ENCODE measurements around the gene UNC13B. TPM values are rescaled to one million over a fixed set of nuclear protein-coding genes. Genes with fewer than 3 reads are reported as not detected.

Gene UNC13B
- total and polyA plus RNA-seq, 2 donors (not counting 1 experiment from before 2014, with no cell fraction given): 0.19 to 0.25 TPM

- Histone ChIP-seq H3K9me3 (ENCODE audit: control extremely low read depth in 1 of 3, control insufficient read depth in 2 of 3, insufficient read depth in 1 of 3, low read length in 2 of 3) (no peaks in the 10 kb centered on the region), H3K9ac (ENCODE audit: low read length) (no peak overlapping the region), H3K4me3 (ENCODE audit: control extremely low read depth in 1 of 5, extremely low read depth in 1 of 5, insufficient read depth in 1 of 5, low read depth in 2 of 5, low read length in 4 of 5) (no peak overlapping the region), H3K79me2 (ENCODE audit: control insufficient read depth, insufficient read depth, low read length) (no peaks in the 10 kb centered on the region), H2AFZ (ENCODE audit: insufficient read depth, low read depth, low read length, poor library complexity, severe bottlenecking) (no peak overlapping the region), H3K4me2 (replicated peaks; ENCODE audit: low read depth, low read length, poor library complexity, severe bottlenecking) (no peak overlapping the region), H3K4me1 (ENCODE audit: control insufficient read depth in 2 of 2, insufficient read depth in 2 of 2, low read length in 2 of 2) (no peaks in the 10 kb centered on the region), H3K36me3 (replicated peaks in 1 of 2; ENCODE audit: control extremely low read depth in 1 of 2, control insufficient read depth in 1 of 2, extremely low read depth in 1 of 2, insufficient read depth in 2 of 2, low read length in 1 of 2) (no peaks in the 10 kb centered on the region), H3K27ac (ENCODE audit: low read length in 2 of 2) (no peak overlapping the region), H4K20me1 (ENCODE audit: control insufficient read depth, insufficient read depth, low read length, poor library complexity, severe bottlenecking) (no peaks in the 10 kb centered on the region), H3K27me3 (replicated peaks in 1 of 4; ENCODE audit: control extremely low read depth in 1 of 4, control insufficient read depth in 3 of 4, insufficient read depth in 4 of 4, low read length in 3 of 4) (no peaks in the 10 kb centered on the region)
- TF ChIP-seq EZH2 (IDR thresholded peaks at IDR 0.05; ENCODE audit: borderline replicate concordance, insufficient read depth, low read depth, low read length, poor library complexity, severe bottlenecking): no peak
- TF ChIP-seq, protein P1, sequence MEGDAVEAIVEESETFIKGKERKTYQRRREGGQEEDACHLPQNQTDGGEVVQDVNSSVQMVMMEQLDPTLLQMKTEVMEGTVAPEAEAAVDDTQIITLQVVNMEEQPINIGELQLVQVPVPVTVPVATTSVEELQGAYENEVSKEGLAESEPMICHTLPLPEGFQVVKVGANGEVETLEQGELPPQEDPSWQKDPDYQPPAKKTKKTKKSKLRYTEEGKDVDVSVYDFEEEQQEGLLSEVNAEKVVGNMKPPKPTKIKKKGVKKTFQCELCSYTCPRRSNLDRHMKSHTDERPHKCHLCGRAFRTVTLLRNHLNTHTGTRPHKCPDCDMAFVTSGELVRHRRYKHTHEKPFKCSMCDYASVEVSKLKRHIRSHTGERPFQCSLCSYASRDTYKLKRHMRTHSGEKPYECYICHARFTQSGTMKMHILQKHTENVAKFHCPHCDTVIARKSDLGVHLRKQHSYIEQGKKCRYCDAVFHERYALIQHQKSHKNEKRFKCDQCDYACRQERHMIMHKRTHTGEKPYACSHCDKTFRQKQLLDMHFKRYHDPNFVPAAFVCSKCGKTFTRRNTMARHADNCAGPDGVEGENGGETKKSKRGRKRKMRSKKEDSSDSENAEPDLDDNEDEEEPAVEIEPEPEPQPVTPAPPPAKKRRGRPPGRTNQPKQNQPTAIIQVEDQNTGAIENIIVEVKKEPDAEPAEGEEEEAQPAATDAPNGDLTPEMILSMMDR (IDR thresholded peaks at IDR 0.05): no peak
- ATAC-seq (ENCODE audit: low read depth) (no peak), DNase-seq (no peak)
- H3K27me3 Mint-ChIP-seq: peaks cover 25% of the 10 kb centered on the region
- H3K4me1 Mint-ChIP-seq: no peaks in the 10 kb centered on the region
- H3K27ac Mint-ChIP-seq: no peak overlapping the region
- no peak overlapping the region for H3K4me3 Mint-ChIP-seq
- POLR2A ChIA-PET: no interaction called here
- WGBS (ENCODE audit: insufficient coverage): 100% methylated on average over 2 of the region's 2 CpGs
- CTCF ChIA-PET: interaction anchor here (0.7 to 1.2 kb wide), 2 partner anchors 58 to 362 kb away, joined by 3 to 5 read pairs; no protein-coding TSS in a partner anchor
- no peaks in the 10 kb centered on the region for H3K9me3 Mint-ChIP-seq (ENCODE audit: insufficient read depth)
- intact Hi-C loops (cut with micrococcal nuclease): no loop called here
Observed at GRCh38 chr9:35262064-35262463, 100.3 kb downstream of the UNC13B start.

GRCh38 chr9:35267710-35268109 lies 105.9 kb downstream of the UNC13B start:
- H3K4me3 ChIP-seq (ENCODE audit: control extremely low read depth in 1 of 5, extremely low read depth in 1 of 5, insufficient read depth in 1 of 5, low read depth in 2 of 5, low read length in 4 of 5): no peak overlapping the region
- no peak for DNase-seq
- no peak overlapping the region for H3K27ac ChIP-seq (ENCODE audit: low read length in 2 of 2)
- no peaks in the 10 kb centered on the region for H3K9me3 Mint-ChIP-seq (ENCODE audit: insufficient read depth)
- no peaks in the 10 kb centered on the region for H3K79me2 ChIP-seq (ENCODE audit: control insufficient read depth, insufficient read depth, low read length)
- H2AFZ ChIP-seq (ENCODE audit: insufficient read depth, low read depth, low read length, poor library complexity, severe bottlenecking): no peak overlapping the region
- intact Hi-C loops (cut with micrococcal nuclease): no loop called here
- no peak overlapping the region for H3K4me2 ChIP-seq (replicated peaks; ENCODE audit: low read depth, low read length, poor library complexity, severe bottlenecking)
- ATAC-seq (ENCODE audit: low read depth): no peak
- H3K27me3 ChIP-seq (replicated peaks in 1 of 4; ENCODE audit: control extremely low read depth in 1 of 4, control insufficient read depth in 3 of 4, insufficient read depth in 4 of 4, low read length in 3 of 4): peaks cover 0 to 3% (median 0%) of the 10 kb centered on the region in 4 experiments
- H3K27me3 Mint-ChIP-seq: peaks cover 44% of the 10 kb centered on the region
- H3K9ac ChIP-seq (ENCODE audit: low read length): no peak overlapping the region
- H3K4me3 Mint-ChIP-seq: no peak overlapping the region
- H3K27ac Mint-ChIP-seq: no peak overlapping the region
- POLR2A ChIA-PET: no interaction called here
- no peaks in the 10 kb centered on the region for H3K9me3 ChIP-seq (ENCODE audit: control extremely low read depth in 1 of 3, control insufficient read depth in 2 of 3, insufficient read depth in 1 of 3, low read length in 2 of 3)
- no peaks in the 10 kb centered on the region for H3K36me3 ChIP-seq (replicated peaks in 1 of 2; ENCODE audit: control extremely low read depth in 1 of 2, control insufficient read depth in 1 of 2, extremely low read depth in 1 of 2, insufficient read depth in 2 of 2, low read length in 1 of 2)
- H4K20me1 ChIP-seq (ENCODE audit: control insufficient read depth, insufficient read depth, low read length, poor library complexity, severe bottlenecking): no peaks in the 10 kb centered on the region
- H3K4me1 Mint-ChIP-seq: no peaks in the 10 kb centered on the region
- no peaks in the 10 kb centered on the region for H3K4me1 ChIP-seq (ENCODE audit: control insufficient read depth in 2 of 2, insufficient read depth in 2 of 2, low read length in 2 of 2)
- CTCF ChIA-PET: no interaction called here
- no peak for TF ChIP-seq EZH2 (IDR thresholded peaks at IDR 0.05; ENCODE audit: borderline replicate concordance, insufficient read depth, low read depth, low read length, poor library complexity, severe bottlenecking)
- TF ChIP-seq, protein P1 (IDR thresholded peaks at IDR 0.05): no peak

Data from B cell (primary cell).